Endothelial cell of umbilical vein (primary cell): Measurements from ENCODE around the gene GJB1. TPM values are rescaled to one million over a fixed set of nuclear protein-coding genes. Genes with fewer than 3 reads are reported as not detected.

ENCODE experiments used
- BruUV-seq: library from RNA; stranded (reverse); fragments of 400-500 nt; replicated peaks from 2 replicates; lab custom pipeline; 2021; lab: Mats Ljungman, UMichigan
- CTCF ChIA-PET: fragments of 300-600, 350-600 bp; sonication (Branson Sonifier 250); formaldehyde crosslinking; loops from one replicate; lab custom pipeline; 2021; ENCODE audit warnings: antibody characterized with exemption, inconsistent platforms; lab: Charles Lee
- POLR2A ChIA-PET: fragments of 300-600, 350-600 bp; sonication (Branson Sonifier 250); formaldehyde crosslinking; loops from one replicate; lab custom pipeline; 2021; ENCODE audit warnings: antibody characterized with exemption, inconsistent platforms; lab: Charles Lee
- DNase-seq: peaks from one replicate; pipeline ENCODE4 v3.0.0-alpha.2; 2011; ENCODE audit warnings: low read depth, low spot score
- FAIRE-seq: peaks from 2 replicates; lab custom pipeline; 2011; peaks lifted over from hg19 to GRCh38; lab: Jason Lieb, UNC
- H2AFZ ChIP-seq: 2 replicates; pipeline ENCODE4 v1.6.0; 2012; ENCODE audit warnings: low read depth, low read length, control low read depth, inconsistent platforms
- H3K27ac ChIP-seq: 2 replicates; pipeline ENCODE4 v1.5.1; 2011; ENCODE audit warnings: low read depth, mild to moderate bottlenecking, control low read depth, low read length, moderate library complexity; ENCODE audit not compliant: insufficient read depth
- H3K27me3 ChIP-seq, 2 experiments: 2 replicates each; pipeline versions ENCODE4 v1.6.0 to v1.6.1; 2011; ENCODE audit warnings: low read length in 2 of 2, mixed read lengths in 1 of 2; ENCODE audit not compliant: control insufficient read depth in 2 of 2, insufficient read depth in 2 of 2
- H3K36me3 ChIP-seq, 2 experiments: 2 replicates in 1 of 2; 3 replicates in 1 of 2; pipeline ENCODE4 v1.5.1; 2011; ENCODE audit warnings: low read length in 2 of 2, mild to moderate bottlenecking in 1 of 2, moderate library complexity in 1 of 2; ENCODE audit not compliant: control insufficient read depth in 2 of 2, insufficient read depth in 2 of 2; ENCODE audit errors: extremely low read depth in 1 of 2
- H3K4me1 ChIP-seq: 3 replicates; pipeline ENCODE4 v1.5.1; 2011; ENCODE audit warnings: mild to moderate bottlenecking, low read length; ENCODE audit not compliant: control insufficient read depth, insufficient read depth; ENCODE audit errors: extremely low read depth
- H3K4me2 ChIP-seq: 2 replicates; pipeline ENCODE4 v1.6.1; 2011; ENCODE audit warnings: low read length, control low read depth, mixed read lengths; ENCODE audit not compliant: insufficient read depth
- H3K4me3 ChIP-seq, 3 experiments: fragments of 200-600 bp in 1 of 3; sonication (generic), shearing (Covaris generic) in 1 of 3; replicated peaks in 1 of 3; 2 replicates each; pipeline ENCODE4 v1.5.1; 2011 to 2016; ENCODE audit warnings: control low read depth in 3 of 3, low read length in 3 of 3, mild to moderate bottlenecking in 2 of 3, inconsistent platforms in 1 of 3, low read depth in 1 of 3, moderate library complexity in 1 of 3; ENCODE audit not compliant: insufficient read depth in 1 of 3
- H3K79me2 ChIP-seq: 2 replicates; pipeline ENCODE4 v1.6.0; 2012; ENCODE audit warnings: low read length, inconsistent platforms; ENCODE audit not compliant: control insufficient read depth, insufficient read depth
- H3K9ac ChIP-seq: replicated peaks from 2 replicates; pipeline ENCODE3; 2011; ENCODE audit warnings: low read length, control low read depth; ENCODE audit not compliant: insufficient read depth; ENCODE audit errors: extremely low read depth
- H3K9me1 ChIP-seq: replicated peaks from 3 replicates; pipeline ENCODE4 v1.6.0; 2011; ENCODE audit warnings: mild to moderate bottlenecking, low read length; ENCODE audit not compliant: control insufficient read depth, insufficient read depth; ENCODE audit errors: extremely low read depth
- H3K9me3 ChIP-seq: replicated peaks from 2 replicates; pipeline ENCODE4 v1.5.1; 2012; ENCODE audit warnings: low read length, inconsistent platforms; ENCODE audit not compliant: control insufficient read depth, insufficient read depth
- H4K20me1 ChIP-seq: replicated peaks from 2 replicates; pipeline ENCODE3; 2011; ENCODE audit warnings: mild to moderate bottlenecking, low read length; ENCODE audit not compliant: control insufficient read depth, insufficient read depth; ENCODE audit errors: extremely low read depth
- EZH2 ChIP-seq: IDR thresholded peaks from 2 replicates; pipeline ENCODE4 v1.6.1; 2012; ENCODE audit warnings: borderline replicate concordance, low read depth, mild to moderate bottlenecking, moderate library complexity, low read length, inconsistent platforms; ENCODE audit not compliant: severe bottlenecking
- FOS ChIP-seq: IDR thresholded peaks from 2 replicates; pipeline ENCODE4 v1.6.1; 2011; ENCODE audit warnings: mild to moderate bottlenecking, low read length, moderate library complexity, borderline replicate concordance; ENCODE audit not compliant: insufficient read depth
- GATA2 ChIP-seq: IDR thresholded peaks from 2 replicates; pipeline ENCODE4 v1.7.0; 2011; ENCODE audit warnings: low read depth, mild to moderate bottlenecking, moderate library complexity, mixed read lengths, low read length; ENCODE audit not compliant: insufficient read length, insufficient read depth
- JUN ChIP-seq: IDR thresholded peaks from 2 replicates; pipeline ENCODE4 v1.6.1; 2011; ENCODE audit warnings: borderline replicate concordance, low read depth; ENCODE audit not compliant: insufficient read length, insufficient read depth
- MYC ChIP-seq: IDR thresholded peaks from one replicate; pipeline ENCODE4 v1.6.1; 2011; ENCODE audit warnings: mild to moderate bottlenecking, low read depth, low read length
- POLR2A ChIP-seq: IDR thresholded peaks from 2 replicates; pipeline ENCODE4 v1.6.1; 2012; ENCODE audit warnings: low read depth, mild to moderate bottlenecking, control low read depth, low read length
- POLR2AphosphoS5 ChIP-seq: IDR thresholded peaks from 2 replicates; pipeline ENCODE4 v1.6.1; 2012; ENCODE audit warnings: low read depth, mild to moderate bottlenecking, control low read depth, low read length, moderate library complexity; ENCODE audit not compliant: insufficient read depth
- dilution Hi-C: fragments of 300-500 bp; cut with MboI; formaldehyde crosslinking; loops from one replicate; pipeline ENCODE4 v1.15.0; 2019; ENCODE audit warnings: low sequenced_read_pairs; ENCODE audit not compliant: extremely low pct_ligation_motif_present
- intact Hi-C: fragments of 100-400 bp; cut with micrococcal nuclease; formaldehyde crosslinking; loops from one replicate; pipeline ENCODE4 v1.10.0; 2022
- polyA plus RNA-seq, 4 experiments: library from polyadenylated mRNA; depleted of rRNA in 3 of 4; stranded (reverse) in 3 of 4; unstranded in 1 of 4; fragments of >200 nt; gene quantifications; 2 replicates each; pipeline versions ENCODE4 v1.2.1 to v1.2.3, GENCODE V29; 2011 to 2012; ENCODE audit warnings: missing spikeins in 1 of 4
- total RNA-seq: library from RNA; stranded (reverse); gene quantifications from 2 replicates; pipeline ENCODE4 v1.2.3, GENCODE V29; 2021
- TF ChIP-seq, protein P1 (sequence below): IDR thresholded peaks from 2 replicates; pipeline ENCODE4 v1.6.1; 2011; ENCODE audit not compliant: insufficient read depth, insufficient read length
- TF ChIP-seq, protein P2 (sequence below), 2 donors: IDR thresholded peaks; 1 replicate in 1 of 2; 2 replicates in 1 of 2; pipeline ENCODE4 v1.5.1; 2011; ENCODE audit warnings: low read length in 2 of 2, mild to moderate bottlenecking in 2 of 2, moderate library complexity in 2 of 2, control low read depth in 1 of 2, inconsistent platforms in 1 of 2, low read depth in 1 of 2; ENCODE audit not compliant: insufficient read depth in 1 of 2; ENCODE audit errors: extremely low read depth in 1 of 2

GJB1 gene
- total and polyA plus RNA-seq, 2 donors (not counting 3 experiments of a cell fraction or from before 2014, with no cell fraction given), result not detected

DNA sequence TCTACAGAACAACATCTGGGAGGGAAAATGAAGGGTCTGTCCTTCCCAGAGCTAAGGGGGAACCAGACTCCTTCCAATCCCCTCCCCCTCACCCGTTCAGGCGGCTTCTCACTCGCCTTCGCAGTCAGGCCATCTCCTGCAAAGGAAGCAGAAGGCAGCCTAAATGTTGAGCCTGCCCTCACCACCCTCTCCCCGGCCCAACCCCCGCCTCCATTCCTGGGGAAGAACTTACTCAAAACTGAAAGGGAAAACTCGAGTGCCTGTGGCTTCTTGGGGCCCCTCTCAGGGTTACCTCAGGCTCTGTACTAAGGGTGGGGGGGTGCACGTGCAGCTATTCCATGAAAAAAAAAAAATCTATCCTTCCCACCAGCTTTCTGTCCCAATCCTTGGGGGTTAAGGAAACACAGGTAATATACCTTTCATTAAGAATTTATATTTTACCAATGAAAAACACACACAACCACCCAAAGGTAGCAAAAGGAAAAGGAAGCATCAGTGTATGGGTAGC, 28.5 kb downstream of the GJB1 start:
- no peaks in the 10 kb centered on the region for H3K9me1 ChIP-seq
- no peaks in the 10 kb centered on the region for H3K9me3 ChIP-seq
- H3K4me1 ChIP-seq, result peaks cover 8% of the 10 kb centered on the region
- no peak overlapping the region for H3K27ac ChIP-seq
- no peak for FAIRE-seq
- H3K4me3 ChIP-seq, result no peak overlapping the region
- dilution Hi-C loops, result no loop called here
- H3K79me2 ChIP-seq, result peaks cover 7% of the 10 kb centered on the region
- no peaks in the 10 kb centered on the region for H4K20me1 ChIP-seq
- intact Hi-C loops, result no loop called here
- no peak overlapping the region for H3K4me2 ChIP-seq
- POLR2A ChIA-PET, result no interaction called here
- TF ChIP-seq GATA2 (no peak), JUN (no peak), MYC (no peak), FOS (no peak), EZH2 (no peak), POLR2A (no peak), POLR2AphosphoS5 (no peak)
- TF ChIP-seq, protein P1, sequence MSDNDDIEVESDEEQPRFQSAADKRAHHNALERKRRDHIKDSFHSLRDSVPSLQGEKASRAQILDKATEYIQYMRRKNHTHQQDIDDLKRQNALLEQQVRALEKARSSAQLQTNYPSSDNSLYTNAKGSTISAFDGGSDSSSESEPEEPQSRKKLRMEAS, result no peak
- TF ChIP-seq, protein P2, sequence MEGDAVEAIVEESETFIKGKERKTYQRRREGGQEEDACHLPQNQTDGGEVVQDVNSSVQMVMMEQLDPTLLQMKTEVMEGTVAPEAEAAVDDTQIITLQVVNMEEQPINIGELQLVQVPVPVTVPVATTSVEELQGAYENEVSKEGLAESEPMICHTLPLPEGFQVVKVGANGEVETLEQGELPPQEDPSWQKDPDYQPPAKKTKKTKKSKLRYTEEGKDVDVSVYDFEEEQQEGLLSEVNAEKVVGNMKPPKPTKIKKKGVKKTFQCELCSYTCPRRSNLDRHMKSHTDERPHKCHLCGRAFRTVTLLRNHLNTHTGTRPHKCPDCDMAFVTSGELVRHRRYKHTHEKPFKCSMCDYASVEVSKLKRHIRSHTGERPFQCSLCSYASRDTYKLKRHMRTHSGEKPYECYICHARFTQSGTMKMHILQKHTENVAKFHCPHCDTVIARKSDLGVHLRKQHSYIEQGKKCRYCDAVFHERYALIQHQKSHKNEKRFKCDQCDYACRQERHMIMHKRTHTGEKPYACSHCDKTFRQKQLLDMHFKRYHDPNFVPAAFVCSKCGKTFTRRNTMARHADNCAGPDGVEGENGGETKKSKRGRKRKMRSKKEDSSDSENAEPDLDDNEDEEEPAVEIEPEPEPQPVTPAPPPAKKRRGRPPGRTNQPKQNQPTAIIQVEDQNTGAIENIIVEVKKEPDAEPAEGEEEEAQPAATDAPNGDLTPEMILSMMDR (IDR thresholded peaks at IDR 0.05; ENCODE audit: extremely low read depth in 1 of 2, insufficient read depth in 1 of 2, low read depth in 1 of 2, low read length in 2 of 2), result no peak
- H3K27me3 ChIP-seq, result no peaks in the 10 kb centered on the region
- no TSS peak for BruUV-seq
- DNase-seq, result no peak
- no peak overlapping the region for H2AFZ ChIP-seq
- H3K36me3 ChIP-seq, result peaks cover 0 to 26% of the 10 kb centered on the region in 2 experiments
- H3K9ac ChIP-seq, result no peak overlapping the region
- CTCF ChIA-PET, result no interaction called here
